Stimulated activated CD8-positive, alpha-beta memory T cell treated with anti-CD3 and anti-CD28 coated beads, Interleukin-2, amount 100 ng/mL, for 1 hour (primary cell): ENCODE results near the gene CARD11.

Experiments
- DNase-seq, 2 donors: peaks; one replicate each; pipeline ENCODE4 v3.0.0-alpha.2; 2020; ENCODE audit warnings: low read depth in 2 of 2

CARD11 gene

GRCh38 chr7:2982401-2982800 is 61.3 kb downstream of the CARD11 start:
- no peak for DNase-seq

DNA sequence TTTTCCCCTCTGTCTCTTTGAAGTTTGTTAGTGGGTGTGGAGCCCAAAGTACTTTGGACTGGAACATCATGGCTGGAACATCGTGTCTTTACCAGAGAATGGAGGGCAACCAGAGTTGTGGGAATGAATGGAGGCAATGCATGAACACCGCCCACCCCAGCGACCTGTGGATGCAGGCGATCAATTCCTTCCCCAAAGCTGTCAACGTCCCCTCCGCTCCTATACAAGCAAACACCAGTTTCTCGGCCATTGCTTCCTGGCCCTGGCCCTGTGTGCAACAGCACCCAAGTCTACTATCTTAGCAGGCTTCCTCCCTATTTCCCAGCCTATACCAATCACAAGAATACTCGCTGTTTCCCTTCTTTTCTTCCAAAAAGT is 62.6 kb downstream of the CARD11 start:
- DNase-seq, result no peak

- DNase-seq, result no peak
Observed at GRCh38 chr7:2980401-2981102, 63.1 kb downstream of the CARD11 start.

DNA sequence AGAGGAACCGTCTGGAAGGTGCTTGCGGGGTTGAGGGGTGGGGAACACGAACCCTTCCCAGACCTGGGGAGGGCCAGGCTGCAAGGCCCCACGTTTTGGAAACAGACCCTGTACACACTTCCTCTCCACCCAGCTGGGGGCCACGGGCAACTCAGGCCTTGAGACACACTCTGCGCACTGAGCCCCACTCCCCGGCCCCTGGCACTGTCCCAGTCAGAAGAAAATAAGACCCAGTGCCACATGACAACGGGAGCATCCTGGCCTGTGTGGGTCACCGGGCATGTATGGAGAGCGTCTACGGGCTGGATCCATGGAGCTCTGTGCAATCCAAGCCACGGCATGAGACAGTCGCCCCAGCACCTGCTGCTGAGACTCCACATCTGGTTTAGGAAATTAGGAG is 63.7 kb downstream of the CARD11 start:
- no peak for DNase-seq

DNA sequence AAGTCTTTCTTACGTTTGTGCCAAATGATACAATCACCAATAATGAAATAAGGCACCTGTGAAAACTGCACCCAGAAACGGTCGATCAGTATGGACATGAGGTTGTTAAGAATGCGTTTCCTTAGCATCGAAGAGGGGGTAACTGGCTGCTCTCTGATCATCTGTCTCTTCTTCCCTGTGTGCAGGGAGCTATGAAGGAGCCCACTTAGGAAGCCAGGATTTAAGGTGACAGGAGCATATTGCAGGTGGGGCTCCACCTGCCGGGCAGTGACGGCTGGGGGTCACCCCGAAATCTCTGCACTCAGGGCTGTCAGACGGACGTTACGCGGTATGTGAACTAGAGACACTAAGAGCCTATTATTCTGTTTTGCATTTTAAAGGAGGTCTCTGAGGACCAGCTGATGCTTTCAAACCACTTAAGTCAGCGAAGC is 64.5 kb downstream of the CARD11 start:
- DNase-seq, result no peak

DNA sequence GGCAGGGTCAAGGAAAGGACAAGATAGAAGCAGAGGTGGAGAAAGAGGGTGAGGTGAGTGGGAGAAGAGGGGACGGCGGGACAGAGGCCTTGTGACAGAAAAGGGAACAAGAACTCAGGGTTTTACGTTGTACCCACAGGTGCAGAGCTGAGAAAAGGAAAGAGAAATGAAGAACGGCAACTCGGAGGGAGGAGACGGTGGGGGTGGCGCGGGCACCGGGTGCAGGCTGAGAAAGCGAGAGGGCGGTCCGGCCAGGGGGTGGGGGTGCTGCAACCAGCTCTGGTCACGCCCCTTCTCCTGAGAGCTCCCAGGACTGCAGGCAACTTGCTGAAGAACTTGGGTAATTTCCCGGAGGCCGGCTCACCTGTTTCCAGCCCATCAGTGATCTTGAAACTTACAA is 65.3 kb downstream of the CARD11 start:
- DNase-seq, result peak; percentile 38 to 48

DNA sequence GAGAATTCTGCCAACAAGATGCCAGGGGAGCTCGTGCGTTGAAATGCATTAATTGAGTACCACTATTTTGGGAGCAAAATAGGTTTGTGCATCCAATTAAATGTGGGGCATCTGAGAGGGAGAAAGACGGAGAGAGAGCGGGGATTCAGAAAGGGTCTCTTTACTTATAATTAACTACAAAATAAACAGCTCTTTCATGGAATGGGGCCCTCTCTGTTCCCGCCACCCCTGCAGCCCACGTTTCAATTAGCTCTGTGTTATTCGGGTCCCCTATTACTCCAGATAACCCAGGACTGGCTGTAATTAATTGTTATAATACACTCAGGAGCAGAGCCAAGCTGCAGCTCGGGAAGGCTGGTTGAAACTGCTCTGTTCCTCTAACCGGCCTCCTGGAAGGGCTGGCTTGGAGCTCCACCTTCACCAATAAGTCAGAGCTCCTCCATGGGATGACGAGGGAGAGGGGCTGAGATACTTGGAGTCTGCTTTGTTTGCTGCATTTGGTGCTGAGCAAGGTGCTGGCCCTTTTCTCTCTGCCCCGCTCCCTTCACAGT is 67.8 kb downstream of the CARD11 start:
- no peak for DNase-seq

GRCh38 chr7:2974093-2974819 is 69.4 kb downstream of the CARD11 start:
- no peak for DNase-seq

DNA sequence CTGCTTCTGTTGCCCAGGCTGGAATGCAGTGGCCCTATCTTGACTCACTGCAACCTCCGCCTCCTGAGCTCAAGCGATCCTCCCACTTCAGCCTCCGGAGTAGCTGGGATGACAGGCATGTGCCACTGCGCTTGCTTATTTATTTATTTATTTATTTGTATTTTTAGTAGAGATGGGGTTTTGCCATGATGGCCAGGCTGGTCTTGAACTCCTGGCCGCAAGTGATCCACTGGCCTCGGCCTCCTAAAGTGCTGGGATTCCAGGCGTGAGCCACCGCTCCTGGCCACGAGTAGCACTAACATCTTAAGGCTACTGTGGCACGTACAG is 70.9 kb downstream of the CARD11 start:
- DNase-seq, result no peak

GRCh38 chr7:2971914-2972834 is 71.5 kb downstream of the CARD11 start:
- DNase-seq, result no peak

DNA sequence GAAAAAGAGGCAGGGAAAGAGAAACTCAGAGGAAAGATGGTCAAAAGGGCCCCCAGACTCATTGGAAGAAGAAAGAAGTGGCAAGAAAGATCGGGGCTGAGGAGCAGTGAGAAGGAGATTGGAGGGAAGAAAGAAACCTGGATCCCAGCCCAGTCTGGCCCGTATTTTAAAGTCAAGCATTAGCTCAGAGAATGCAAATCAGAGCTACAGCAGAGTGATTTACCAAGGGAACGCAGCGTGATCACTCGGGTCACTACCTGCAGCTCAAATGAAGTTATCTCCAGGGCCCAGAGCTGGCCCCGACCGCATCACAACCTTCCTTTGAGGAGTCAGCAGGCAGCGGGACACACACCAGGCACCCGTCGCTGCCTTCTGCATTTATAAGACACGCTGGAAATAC is 72.8 kb downstream of the CARD11 start:
- no peak for DNase-seq

- no peak for DNase-seq
Observed at GRCh38 chr7:2970307-2970664, 73.4 kb downstream of the CARD11 start.

DNA sequence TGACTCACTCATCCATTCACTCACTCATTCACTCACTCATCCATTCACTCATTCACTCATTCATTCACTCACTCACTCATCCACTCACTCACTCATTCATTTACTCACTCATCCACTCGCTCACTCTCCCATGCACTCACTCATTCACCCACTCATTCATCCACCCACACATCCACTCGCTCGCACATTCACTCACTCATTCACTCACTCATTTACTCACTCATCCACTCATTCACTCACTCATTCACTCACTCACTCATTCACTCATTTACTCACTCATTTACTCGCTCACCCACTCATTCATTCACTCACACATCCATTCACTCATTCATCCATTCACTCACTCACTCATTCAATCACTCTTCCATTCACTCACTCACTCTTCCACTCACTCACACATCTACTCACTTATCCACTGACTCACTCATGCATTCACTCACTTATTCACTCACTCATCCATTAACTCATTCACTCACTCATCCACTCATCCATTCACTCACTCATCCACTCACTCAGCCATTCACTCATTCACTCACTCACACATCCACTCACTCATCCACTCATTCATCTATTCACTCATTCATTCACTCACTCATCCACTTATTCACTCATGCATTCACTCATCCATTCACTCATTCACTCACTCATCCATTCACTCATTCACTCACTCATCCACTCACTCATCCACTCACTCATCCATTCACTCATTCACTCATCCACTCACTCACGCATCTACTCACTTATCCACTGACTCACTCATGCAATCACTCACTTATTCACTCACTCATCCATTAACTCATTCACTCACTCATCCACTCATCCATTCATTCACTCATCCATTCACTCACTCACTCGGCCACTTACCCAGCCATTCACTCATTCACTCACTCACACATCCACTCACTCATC is 74.0 kb downstream of the CARD11 start:
- no peak for DNase-seq

DNA sequence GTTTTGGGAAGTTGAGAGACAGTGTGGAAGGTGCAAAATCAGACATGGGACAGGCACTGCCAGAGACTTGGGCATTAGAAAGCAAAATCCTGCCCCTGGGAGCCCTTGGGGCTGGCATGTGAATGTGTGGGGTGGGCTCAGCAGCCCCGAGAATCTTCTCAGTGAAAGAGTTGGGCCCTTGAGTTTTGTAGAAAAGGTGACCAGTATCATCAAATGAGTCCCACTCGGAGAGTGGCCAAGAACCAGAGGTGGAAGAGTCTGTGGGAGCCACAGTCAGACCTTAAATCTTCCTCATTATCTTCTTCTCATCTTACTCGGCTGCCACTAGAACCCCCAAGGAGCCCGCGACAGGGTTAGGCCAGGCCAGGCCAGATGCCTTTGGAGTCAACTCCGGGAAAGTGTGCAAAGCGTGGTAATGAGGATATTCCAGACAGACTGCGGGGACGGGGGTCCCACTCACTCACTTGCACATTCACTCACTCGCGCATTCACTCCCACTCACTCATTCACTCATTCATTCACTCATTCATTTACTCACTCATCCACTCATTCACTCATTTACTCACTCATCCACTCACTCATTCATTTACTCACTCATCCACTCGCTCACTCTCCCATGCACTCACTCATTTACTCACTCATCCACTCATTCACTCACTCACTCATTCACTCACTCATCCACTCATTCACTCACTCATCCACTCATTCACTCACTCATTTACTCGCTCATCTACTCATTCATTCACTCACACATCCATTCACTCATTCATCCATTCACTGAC is 74.9 kb downstream of the CARD11 start:
- DNase-seq, result no peak

DNA sequence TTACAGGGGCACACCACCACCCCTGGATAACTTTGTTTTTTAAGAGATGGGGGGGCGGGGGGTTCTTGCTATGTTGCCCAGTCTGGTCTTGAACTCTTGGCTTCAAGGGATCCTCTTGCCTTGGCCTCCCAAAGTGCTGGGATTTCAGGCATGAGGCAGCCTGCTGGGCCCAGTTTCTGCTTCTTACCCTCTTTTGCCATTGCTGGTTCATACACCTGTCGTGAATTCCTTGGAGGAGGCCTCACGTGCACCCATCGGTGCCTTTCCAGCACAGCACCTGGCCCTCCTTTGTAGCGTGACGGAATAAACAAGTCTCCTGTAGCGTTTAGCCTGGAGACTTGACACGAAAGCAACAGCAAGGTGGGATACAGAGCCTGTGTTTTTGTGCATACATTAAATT is 75.5 kb downstream of the CARD11 start:
- DNase-seq, result no peak

DNA sequence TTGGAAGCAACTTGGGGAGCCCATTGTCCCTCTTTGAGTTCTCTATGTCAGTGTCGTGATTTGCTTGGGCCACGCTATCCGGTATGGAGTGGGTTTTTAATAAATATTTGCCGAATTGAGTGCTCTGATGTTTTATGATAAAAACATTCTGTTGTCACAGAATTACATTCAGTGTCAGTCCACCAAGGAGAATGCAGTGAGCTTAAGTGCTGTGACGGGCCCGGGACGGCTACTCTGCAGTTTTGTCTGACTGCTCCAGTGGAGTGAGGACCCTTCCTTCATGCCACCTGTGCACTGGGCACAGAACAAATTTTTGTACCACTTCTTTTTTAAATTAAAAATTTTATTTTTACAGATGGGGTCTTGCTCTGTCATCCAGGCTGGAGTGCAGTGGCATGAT is 76.0 kb downstream of the CARD11 start:
- DNase-seq, result no peak

DNA sequence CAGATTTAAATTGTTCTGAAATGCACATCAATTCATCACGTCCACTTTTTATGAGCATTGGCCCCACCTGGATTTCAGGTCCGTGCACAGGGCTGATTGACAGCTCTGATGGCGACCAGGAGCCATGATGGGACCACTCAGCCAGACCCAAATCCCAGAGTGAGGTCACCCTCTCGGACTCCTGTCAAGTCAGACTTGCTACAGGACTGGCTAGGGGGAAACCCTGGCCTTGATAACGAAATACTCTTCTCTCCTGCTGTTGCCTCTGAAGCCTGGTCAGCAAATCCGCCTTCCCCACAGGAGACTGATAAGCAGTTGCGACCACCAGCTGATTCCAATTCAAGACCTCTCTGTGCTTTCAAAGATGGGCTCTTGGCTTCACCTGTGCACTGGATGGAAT is 76.4 kb downstream of the CARD11 start:
- no peak for DNase-seq

GRCh38 chr7:2966466-2967078 is 77.1 kb downstream of the CARD11 start:
- no peak for DNase-seq

DNA sequence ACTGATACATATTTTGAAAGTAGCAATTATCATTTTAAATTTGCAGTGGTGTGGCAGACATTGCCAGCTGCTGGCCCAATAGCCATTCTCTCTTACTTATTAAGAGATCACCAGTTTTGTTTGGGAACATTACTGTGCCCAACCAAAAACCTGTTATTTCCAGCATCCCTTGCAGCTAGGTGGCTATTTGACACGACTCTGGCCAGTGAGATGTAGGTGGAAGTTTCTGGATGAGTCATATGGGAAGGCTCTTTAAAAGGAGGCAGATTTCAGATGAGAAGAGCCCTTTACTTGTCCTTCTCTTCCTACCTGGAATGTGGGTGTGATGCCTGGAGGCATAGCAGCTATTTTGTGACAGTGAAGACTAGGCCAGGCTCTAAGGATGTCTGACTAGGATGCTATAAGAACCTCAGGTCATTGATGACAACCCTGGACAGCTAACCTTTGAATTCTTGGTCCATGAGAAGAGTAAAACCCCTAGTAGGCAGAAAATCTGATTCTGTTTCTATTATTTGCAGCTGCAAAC is 77.9 kb downstream of the CARD11 start:
- no peak for DNase-seq

DNA sequence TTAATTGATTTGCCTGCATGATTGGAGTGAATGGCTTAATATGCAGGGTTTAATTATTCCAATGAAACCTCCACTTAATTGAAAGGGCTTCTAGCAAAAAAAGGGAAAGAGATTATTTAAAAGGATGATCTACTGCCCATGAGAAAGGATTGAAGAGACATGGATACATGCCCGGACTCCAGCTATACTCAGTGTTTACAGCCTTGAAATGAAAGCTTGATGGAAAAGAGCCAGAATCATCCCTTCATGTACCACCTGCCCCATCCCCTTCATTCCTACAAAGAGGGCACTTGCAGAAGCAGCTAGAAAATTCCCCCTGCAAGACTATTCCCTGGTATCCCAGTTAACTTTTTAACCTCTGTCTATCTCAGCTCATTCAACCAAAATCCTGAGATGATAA is 78.4 kb downstream of the CARD11 start:
- DNase-seq, result no peak
